Measurements from ENCODE around the gene ZFAND4.
"Not testable (repeated sequence)": the region's sequence is repeated elsewhere in the genome, so short reads cannot be mapped to it uniquely, and the experiment has no call there.

The ZFAND4 gene

DNA sequence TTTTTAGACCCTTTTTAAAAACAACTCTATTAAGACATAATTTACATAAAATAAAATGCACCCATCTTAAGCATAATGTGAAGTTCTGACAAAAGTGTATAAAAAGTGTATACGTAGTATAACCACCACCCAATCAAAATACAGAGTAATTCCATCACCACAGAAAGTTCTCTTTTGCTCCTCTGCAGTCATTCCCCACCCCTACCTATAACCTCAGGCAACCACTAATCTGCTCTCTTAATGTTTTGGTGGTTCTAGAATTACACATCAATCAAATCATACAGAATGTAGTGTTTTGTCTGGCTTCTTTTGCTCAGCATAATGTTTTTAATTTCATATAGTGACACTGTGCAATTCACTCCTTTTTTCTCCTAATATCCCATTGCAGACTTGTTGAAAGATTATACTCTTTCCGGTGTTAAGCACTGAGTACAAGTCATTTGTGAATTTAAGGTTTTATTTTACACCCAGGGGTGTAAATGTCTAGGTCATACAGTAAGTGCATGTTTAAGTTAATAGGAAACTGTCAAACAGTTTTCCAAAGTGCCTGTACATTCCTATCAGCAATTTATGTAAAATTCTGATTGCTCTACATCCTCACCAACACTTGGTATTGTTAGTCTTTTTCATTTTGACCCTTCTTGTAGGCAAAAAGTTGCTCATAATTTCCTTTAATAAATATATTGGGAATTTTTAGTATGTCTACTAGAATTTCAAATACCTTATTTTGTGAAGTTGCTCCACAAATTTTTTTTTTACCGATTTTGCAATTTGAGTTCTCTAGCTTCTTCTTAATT, 86.3 kb downstream of the ZFAND4 start:
- DNase-seq: no peak

DNA sequence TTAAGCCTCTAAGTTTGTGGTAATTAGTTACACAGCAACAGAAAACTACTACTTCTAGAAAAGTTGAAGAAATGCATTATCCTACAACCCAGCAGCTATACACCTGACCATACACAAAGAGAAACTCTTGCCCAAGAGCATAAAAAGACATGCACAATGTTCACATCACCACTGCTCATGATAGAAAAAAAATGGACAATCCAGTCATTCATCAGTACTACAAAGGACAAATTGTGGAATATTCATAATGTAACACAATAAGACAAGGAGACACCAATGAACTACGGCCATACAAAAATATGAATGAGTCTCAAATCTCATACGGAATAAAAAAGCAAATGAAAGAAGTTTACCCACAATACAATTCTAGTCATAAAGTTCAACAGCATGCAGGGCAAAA, 87.4 kb downstream of the ZFAND4 start:
- DNase-seq: no peak

DNA sequence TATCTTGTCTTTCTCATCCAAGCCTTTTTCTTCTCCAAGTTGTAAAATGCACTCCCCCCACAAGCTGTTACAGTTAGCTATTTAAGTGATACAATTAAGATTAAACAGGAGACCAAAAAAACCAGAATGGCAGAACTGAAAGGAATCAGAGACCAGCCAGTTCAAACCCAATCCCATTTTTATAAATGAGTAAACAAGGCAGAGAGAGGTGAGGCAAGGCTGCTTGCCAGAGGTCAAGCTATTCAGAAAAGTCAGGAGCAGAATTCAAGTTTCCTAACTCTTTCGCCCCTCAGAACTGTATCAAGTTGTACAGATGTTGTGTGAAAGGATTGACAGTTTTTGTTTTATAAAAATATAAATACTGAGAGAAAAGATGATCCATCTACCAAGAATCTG, 90.2 kb downstream of the ZFAND4 start:
- no peak for DNase-seq

DNA sequence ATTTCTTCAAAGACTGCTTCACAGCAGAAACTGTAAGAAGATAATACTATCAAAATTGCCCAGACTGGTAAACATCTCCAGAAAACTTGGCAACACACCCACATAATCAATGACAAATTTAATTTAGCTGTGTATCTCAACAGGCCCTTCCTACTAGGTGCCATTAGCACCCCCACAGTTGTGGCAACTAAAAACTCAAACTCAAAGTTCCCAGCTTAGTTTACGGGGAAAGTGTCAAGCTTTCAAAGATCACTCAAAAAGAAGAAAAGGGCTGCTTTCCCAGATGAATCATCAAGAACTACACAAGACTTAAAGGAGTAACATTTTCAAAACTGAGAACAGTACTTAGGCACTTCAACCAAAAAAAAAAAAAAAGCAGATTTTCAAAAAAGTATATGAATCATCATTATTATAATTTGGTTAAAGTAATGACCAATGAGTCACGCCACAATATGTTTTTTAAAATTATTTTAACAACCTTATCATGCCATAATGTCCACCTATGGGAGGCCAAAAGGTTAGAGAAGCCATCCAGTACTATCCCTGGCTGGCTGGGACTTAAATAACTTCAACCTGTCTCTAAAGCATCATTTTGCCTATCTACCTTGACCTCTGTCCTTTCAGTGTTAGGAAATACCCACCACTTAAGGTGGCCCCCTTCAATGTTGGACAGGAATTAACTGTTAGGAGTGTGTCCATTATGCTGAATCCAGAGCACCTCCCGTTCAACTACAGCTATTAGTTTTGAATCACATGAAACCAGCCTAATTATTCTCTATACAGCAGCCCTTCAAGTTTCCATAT, 90.8 kb downstream of the ZFAND4 start:
- DNase-seq: no peak

DNA sequence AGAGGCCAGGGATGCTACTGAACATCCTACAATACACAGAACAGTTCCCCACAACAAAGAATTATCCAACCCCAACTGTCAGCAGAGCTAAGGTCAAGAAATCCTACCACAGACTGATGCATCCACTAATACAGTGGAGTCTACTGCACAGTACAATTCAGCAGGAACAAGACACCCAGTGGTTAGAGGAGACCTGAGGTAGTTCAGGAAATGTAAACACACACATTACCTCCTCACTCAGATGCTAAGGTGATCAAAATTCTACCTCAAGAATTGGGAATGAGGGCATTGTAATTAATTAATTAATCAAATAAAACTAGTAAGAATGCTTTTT, 91.4 kb downstream of the ZFAND4 start:
- DNase-seq: no peak

DNA sequence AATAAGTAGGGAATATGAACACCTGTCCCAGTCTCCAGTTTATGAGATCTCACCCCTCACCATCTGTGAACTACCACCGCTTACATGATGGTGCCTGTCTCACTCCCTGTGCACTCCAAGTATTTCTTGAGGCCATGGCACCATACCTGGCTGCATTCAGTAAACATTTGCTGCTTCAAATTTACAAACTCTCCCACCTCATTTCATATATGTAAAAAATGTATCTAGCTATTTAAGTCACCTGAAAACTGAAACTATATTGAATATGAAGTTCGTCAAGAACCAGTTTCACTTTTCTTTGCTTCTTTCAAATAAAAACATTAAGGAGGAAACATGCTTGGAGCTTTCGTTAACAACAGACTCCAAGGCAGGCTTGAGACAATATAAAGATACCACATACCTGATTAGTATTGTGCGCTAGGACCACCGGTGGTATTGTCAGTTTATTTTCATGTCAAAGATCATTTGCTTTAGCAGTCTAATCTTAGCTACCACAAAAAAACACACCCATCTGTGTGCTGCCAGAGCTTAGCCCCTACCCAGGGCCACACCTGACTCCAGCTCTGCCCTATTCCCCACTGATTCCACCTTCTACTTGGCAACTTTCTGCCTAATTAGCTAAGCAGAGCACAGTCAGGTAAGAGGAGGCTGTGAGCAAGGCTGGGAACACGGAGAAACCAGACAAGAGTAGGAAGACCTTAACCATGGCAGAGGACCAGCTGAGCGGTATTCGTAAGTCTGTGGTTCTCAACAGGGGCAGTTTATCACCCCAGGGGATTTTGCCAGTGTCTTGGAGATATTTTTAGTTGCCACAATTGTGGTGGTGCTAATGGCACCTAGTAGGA, 92.0 kb downstream of the ZFAND4 start:
- no peak for DNase-seq

DNA sequence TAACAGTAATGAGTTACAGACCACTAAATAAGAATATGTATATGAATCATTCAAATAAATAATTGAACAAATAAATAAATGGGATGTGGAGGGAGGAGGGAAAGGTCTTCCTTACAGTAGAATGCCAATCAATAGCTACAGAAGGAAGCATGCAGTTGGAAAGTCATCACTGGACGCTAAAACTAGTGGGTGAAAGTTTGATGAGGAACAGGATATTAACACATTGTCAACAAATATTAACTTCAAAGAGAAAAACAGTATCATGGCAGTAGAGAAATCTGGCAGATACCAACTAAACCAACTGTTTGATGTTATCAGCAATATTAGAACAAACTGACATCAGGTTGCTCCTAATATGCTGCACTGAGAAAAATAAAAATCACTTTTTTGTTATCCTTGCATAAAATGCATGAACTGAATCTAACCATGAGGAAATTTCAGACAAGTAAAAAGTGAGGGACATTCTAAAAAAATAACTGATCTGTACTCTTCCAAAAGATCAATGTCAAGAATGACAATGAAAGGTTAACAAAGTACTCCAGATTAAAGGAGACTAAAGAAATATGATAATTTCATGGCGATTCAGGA, 94.1 kb downstream of the ZFAND4 start:
- DNase-seq: no peak

DNA sequence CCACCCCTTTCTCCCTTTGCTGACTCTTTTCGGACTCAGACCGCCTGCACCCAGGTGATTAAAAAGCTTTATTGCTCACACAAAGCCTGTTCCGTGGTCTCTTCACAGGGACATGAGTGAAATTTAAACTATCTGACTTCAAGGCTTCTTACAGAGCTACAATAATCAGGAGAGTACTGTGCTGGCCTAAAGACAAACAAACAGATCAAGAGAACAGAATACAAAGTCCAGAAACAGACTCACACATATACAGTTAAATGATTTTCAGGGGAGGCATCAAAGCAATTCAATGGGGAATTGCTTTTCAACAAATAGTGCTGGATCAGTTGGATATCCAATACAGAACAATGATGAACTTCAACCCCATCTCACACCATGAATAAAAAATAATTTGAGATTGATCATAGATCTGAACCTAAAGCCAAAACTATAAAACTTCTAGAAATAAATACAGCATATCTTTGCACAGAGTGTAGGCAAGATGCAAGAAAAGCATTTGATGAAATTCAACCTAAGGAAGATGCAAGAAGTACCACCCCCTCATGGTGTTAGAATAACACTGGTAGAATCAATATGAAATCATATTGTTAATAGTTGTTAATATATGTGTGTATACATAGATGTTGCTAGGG, 96.5 kb downstream of the ZFAND4 start:
- DNase-seq: no peak

DNA sequence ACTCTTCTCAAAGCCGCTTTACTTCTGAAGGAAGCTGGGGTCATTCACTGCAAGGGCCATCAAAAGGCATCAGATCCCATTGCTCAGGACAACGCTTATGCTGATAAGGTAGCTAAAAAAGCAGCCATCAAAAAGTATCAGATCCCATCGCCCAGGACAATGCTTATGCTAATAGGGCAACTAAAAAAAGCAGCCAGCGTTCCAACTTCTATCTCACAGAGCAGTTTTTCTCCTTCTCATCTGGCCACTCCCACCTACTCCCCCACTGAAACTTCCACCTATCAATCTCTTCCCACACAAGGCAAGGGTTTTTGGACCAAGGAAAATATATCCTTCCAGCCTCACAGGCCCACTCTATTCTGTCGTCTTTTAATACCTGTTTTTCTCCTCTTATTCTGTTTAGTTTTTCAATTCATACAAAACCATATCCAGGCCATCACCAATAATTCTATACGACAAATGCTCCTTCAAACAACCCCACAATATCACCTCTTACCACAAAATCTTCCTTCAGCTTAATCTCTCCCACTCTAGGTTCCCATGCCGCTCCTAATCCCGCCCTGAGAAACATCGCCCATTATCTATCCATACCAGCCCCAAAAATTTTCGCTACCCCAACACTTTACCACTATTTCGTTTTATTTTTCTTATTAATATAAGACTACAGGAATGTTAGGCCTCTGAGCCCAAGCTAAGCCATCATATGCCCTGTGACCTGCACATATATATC, 97.4 kb downstream of the ZFAND4 start:
- DNase-seq: not testable (repeated sequence)

DNA sequence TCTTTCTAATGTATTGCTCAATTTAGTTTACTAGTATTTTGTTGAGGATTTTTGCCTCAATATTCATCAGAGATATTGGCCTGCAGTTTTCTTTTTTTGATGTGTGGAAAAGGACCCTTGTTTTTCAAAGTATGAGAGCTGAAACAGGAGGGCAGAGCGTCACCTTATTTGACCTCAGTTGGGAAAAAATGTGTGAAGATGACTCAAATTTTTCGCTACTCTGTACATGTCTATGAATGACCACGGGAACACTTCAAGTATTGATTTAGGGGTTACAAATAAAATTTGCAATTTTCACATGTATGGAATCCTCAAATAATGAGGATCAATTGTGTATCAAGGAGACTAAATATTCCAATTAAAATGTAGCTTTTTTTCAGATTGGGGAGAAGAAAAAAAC, 103.1 kb downstream of the ZFAND4 start:
- no peak for DNase-seq

DNA sequence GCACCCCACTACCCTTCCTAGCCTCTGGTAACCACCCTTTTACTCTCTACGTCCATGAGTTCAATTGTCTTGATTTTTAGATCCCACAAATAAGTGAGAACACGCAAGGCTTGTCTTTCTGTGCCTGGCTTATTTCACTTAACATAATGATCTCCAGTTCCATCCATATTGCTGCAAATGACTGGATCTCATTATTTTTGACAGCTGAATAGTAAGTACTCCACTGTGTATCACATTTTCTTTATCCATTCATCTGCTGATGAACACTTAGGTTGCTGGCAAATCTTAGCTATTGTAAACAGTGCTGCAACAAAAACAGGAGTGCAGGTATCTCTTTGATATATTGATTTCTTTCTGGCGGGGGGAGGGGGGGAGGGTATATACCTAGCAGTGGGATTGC, 106.2 kb downstream of the ZFAND4 start:
- DNase-seq: no peak
